ENCODE data around the gene TSPAN8.

Gene TSPAN8

DNA sequence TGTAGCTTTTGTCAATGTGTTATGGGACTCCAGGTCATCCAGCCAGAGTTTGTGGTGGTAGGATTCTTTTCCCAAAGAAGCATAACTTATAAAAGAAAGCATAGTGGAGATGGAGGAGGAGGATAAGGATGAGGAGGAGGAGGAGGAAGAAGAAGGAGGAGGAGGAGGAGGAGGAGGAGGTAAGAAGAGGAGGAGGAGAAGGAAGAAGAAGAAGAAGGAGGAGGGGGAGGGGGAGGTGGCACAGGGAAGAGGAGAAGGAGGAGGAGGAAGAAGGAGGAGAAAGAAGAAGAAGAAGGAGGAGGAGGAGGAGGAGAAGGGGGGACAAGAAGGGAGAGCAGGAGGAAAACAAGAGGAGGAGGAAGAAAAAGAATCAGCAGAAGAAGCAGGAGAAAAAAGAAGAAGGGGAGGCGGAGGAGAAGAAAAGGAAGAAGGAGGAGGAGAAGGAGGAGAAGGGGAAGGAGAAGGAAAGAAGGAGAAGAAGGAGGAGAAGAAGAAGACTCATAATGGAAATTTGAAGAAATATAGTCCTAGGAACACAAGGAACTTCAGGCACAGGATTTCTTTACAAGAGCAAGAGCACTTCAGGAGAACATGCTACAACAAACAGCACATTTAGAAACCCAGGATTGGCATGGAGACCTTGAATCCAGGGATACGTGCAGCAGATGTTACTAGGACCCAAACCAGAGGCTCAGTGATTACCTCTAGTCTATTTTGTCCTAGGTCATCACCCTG lies 22.6 kb downstream of the TSPAN8 start:
- no peaks in the 10 kb centered on the region for H3K9me3 ChIP-seq (ENCODE audit: severe bottlenecking)
- H3K36me3 ChIP-seq (ENCODE audit: low read depth) = no peaks in the 10 kb centered on the region

DNA sequence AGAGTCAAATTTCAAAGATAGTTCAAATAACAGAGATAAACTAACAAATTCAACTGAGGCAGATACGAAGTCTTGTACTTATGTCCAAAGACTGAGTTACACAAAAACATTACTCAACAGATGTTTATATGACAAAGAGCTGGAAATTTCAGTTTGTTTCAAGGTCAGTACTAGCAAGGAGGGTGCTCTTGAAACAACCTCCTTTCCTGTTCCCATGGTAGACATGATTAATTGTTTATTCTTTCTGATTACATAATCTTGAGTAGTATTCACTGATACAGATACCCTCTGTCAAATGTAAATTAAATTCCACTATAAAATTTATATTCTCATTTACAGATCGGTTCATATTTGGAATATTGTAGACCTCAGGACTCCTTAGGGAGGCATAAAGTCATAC lies 23.4 kb downstream of the TSPAN8 start:
- TF ChIP-seq, protein P1, sequence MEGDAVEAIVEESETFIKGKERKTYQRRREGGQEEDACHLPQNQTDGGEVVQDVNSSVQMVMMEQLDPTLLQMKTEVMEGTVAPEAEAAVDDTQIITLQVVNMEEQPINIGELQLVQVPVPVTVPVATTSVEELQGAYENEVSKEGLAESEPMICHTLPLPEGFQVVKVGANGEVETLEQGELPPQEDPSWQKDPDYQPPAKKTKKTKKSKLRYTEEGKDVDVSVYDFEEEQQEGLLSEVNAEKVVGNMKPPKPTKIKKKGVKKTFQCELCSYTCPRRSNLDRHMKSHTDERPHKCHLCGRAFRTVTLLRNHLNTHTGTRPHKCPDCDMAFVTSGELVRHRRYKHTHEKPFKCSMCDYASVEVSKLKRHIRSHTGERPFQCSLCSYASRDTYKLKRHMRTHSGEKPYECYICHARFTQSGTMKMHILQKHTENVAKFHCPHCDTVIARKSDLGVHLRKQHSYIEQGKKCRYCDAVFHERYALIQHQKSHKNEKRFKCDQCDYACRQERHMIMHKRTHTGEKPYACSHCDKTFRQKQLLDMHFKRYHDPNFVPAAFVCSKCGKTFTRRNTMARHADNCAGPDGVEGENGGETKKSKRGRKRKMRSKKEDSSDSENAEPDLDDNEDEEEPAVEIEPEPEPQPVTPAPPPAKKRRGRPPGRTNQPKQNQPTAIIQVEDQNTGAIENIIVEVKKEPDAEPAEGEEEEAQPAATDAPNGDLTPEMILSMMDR (IDR thresholded peaks at IDR 0.05; ENCODE audit: poor library complexity, severe bottlenecking) = no peak
- ATAC-seq (ENCODE audit: low read depth) = no peak
- H3K36me3 ChIP-seq (ENCODE audit: low read depth) = no peaks in the 10 kb centered on the region
- H3K4me1 ChIP-seq (ENCODE audit: insufficient read depth, poor library complexity, severe bottlenecking) = no peaks in the 10 kb centered on the region
- H3K27me3 ChIP-seq (ENCODE audit: insufficient read depth, poor library complexity, severe bottlenecking) = no peaks in the 10 kb centered on the region
- no peak overlapping the region for H3K4me3 ChIP-seq (ENCODE audit: severe bottlenecking)
- no peak for DNase-seq (ENCODE audit: low spot score)
- no peaks in the 10 kb centered on the region for H3K9me3 ChIP-seq (ENCODE audit: severe bottlenecking)
- H3K27ac ChIP-seq (ENCODE audit: poor library complexity, severe bottlenecking) = no peak overlapping the region

More for the DNA sequence above, 22.6 kb downstream of the TSPAN8 start:
- TF ChIP-seq, protein P1 (IDR thresholded peaks at IDR 0.05; ENCODE audit: poor library complexity, severe bottlenecking) = no peak
- no peaks in the 10 kb centered on the region for H3K4me1 ChIP-seq (ENCODE audit: insufficient read depth, poor library complexity, severe bottlenecking)
- no peak overlapping the region for H3K4me3 ChIP-seq (ENCODE audit: severe bottlenecking)
- ATAC-seq (ENCODE audit: low read depth) = no peak
- DNase-seq (ENCODE audit: low spot score) = no peak
- H3K27me3 ChIP-seq (ENCODE audit: insufficient read depth, poor library complexity, severe bottlenecking) = no peaks in the 10 kb centered on the region
- no peak overlapping the region for H3K27ac ChIP-seq (ENCODE audit: poor library complexity, severe bottlenecking)

DNA sequence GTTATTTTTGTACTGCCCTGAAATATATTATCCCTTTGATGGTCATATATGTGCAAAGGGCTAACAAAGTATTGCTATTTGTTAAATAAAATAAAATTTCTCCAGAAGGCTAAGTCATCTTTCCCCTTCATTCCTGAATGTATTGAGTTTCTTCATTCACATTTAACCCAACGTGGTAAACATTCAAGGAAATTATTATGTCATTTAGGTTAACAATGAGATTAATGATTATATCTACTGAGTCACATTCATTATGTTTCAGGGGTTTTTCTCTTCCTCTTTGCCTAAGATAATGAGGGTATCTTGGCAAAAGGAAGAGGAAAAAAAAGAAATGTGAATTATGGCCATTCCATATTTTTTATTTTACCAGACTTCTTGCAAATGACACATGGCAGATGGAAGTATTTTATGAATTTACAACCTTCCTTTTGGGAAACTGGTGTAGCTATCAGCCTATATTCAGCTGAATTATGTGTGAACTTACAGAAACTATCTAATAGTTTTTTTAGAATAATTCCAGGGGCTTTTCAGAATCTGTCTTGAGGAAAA lies 27.2 kb downstream of the TSPAN8 start:
- Histone ChIP-seq H3K36me3 (ENCODE audit: low read depth) (no peaks in the 10 kb centered on the region), H3K27me3 (ENCODE audit: insufficient read depth, poor library complexity, severe bottlenecking) (no peaks in the 10 kb centered on the region), H3K27ac (ENCODE audit: poor library complexity, severe bottlenecking) (no peak overlapping the region), H3K4me1 (ENCODE audit: insufficient read depth, poor library complexity, severe bottlenecking) (no peaks in the 10 kb centered on the region), H3K9me3 (ENCODE audit: severe bottlenecking) (no peaks in the 10 kb centered on the region), H3K4me3 (ENCODE audit: severe bottlenecking) (no peak overlapping the region)
- DNase-seq (ENCODE audit: low spot score) (no peak), ATAC-seq (ENCODE audit: low read depth) (no peak)
- TF ChIP-seq, protein P1 (IDR thresholded peaks at IDR 0.05; ENCODE audit: poor library complexity, severe bottlenecking) = no peak

DNA sequence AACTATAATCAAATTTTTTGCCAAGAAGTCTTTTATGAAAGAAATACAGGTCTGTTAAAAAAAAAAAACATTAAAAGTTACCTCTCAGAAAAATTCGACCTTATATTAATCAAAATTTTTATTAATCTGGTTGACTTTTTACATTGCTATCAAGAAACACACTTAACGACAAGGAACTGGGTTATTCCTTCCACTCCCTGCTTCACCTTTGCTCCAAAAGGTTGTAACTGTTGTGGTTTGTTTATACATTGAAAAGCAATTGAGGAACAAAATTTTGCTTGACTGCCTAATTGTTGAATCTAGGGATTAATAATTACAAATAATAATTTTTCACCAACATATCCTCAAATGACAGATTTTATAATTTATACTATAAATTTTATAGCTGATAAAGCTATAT lies 28.4 kb downstream of the TSPAN8 start:
- no peaks in the 10 kb centered on the region for H3K36me3 ChIP-seq (ENCODE audit: low read depth)
- no peaks in the 10 kb centered on the region for H3K9me3 ChIP-seq (ENCODE audit: severe bottlenecking)
- DNase-seq (ENCODE audit: low spot score) = no peak
- no peaks in the 10 kb centered on the region for H3K4me1 ChIP-seq (ENCODE audit: insufficient read depth, poor library complexity, severe bottlenecking)
- ATAC-seq (ENCODE audit: low read depth) = no peak
- no peak overlapping the region for H3K27ac ChIP-seq (ENCODE audit: poor library complexity, severe bottlenecking)
- TF ChIP-seq, protein P1 (IDR thresholded peaks at IDR 0.05; ENCODE audit: poor library complexity, severe bottlenecking) = no peak
- H3K27me3 ChIP-seq (ENCODE audit: insufficient read depth, poor library complexity, severe bottlenecking) = no peaks in the 10 kb centered on the region
- no peak overlapping the region for H3K4me3 ChIP-seq (ENCODE audit: severe bottlenecking)

Data from RWPE2 (cell line).